Subcutaneous adipose tissue (tissue), 4 donors: ENCODE data around the gene CFAP100. TPM values are rescaled to one million over a fixed set of nuclear protein-coding genes. Genes with fewer than 3 reads are reported as not detected.

Source experiments
- total RNA-seq, 4 donors: library from RNA; depleted of rRNA; stranded (reverse); fragments of >200 nt; gene quantifications; one replicate each; pipeline ENCODE4 v1.1.0, GENCODE V29; 2016
- TF ChIP-seq, protein P1 (sequence below): fragments of 450-650 bp; IDR thresholded peaks from one replicate; pipeline ENCODE4 v1.5.1; 2016; ENCODE audit warnings: low read depth, mild to moderate bottlenecking, control low read depth, antibody characterized with exemption, moderate library complexity

The CFAP100 gene
- total RNA-seq, 4 donors from 2014 or later, result not detected

- TF ChIP-seq, protein P1, sequence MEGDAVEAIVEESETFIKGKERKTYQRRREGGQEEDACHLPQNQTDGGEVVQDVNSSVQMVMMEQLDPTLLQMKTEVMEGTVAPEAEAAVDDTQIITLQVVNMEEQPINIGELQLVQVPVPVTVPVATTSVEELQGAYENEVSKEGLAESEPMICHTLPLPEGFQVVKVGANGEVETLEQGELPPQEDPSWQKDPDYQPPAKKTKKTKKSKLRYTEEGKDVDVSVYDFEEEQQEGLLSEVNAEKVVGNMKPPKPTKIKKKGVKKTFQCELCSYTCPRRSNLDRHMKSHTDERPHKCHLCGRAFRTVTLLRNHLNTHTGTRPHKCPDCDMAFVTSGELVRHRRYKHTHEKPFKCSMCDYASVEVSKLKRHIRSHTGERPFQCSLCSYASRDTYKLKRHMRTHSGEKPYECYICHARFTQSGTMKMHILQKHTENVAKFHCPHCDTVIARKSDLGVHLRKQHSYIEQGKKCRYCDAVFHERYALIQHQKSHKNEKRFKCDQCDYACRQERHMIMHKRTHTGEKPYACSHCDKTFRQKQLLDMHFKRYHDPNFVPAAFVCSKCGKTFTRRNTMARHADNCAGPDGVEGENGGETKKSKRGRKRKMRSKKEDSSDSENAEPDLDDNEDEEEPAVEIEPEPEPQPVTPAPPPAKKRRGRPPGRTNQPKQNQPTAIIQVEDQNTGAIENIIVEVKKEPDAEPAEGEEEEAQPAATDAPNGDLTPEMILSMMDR, result no peak
Observed at GRCh38 chr3:126467611-126467955, 72.9 kb downstream of the CFAP100 start.

GRCh38 chr3:126468028-126468891 is 73.6 kb downstream of the CFAP100 start:
- TF ChIP-seq, protein P1, result no peak

GRCh38 chr3:126469479-126469878 is 74.8 kb downstream of the CFAP100 start:
- TF ChIP-seq, protein P1, result no peak

DNA sequence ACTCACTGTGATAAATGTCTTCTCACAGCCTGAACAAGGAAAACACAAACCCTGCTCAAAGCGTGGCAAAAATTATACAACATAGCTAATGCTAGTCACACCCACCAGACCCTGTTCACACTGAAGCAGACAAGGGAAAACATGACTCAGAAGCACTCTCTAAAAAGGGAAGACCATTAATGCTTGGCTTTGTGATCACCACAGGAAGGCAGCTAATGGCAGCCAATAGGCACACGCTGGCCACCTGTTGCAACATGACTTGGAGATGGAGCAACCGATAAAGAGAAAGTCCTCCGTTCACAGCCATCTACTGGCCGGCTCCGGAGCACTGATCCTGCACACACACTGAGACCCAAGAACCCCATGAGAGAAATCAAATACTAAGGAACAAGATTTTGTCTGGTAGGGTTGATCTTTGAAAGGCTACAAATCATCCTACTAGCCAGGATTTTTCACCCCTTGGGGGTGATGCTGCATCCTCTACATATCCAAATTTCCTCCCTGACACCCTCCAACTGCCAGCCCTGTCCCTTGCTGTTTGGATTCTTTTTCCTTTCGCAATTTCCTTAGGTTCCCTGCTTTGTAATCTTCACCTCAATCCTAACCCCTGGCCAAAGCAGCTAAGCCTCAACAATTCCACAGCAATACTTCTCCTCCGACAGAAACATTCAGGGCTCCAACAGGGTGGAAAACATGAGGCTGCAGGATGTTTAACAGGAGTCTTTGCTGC is 77.7 kb downstream of the CFAP100 start:
- TF ChIP-seq, protein P1, result no peak

DNA sequence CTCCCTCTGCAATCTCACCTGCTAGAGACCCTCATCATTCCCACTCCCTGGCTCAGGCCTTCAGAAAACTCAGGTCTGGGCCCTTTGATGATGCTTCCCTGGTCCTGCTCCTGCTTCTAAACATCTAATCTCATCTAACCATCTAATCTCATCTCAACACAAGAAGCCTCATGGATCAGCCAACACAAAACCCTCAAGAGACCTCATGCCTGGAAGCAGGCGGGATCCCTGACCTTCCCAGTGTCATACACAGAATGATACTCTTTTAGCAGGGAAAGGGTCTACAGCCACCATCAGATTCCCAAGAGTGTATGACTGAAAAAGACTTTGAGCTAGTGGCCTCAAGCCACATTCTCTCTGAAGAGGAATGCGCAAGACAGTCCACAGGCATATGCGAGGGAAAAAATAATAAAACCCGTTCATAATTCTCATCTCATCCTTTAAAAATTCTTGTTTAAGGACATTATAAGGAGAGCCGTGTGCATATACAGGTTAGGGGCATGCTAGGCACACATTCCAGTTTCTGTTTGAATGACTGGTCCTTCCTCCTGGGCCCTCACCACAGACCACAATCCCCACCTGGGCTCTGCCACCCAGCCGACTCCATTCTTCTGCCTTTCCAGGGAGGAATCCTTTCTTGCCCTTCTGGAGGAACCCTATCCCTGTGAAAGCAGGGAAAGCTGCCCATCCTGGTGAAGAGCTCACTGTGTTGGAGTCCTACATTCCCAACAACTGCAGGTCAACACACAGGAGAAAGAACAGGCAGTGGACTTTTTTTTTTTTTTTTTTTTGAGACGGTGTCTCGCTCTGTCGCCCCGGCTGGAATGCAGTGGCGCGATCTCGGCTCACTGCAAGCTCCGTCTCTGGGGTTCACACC is 78.8 kb downstream of the CFAP100 start:
- TF ChIP-seq, protein P1, result no peak

- TF ChIP-seq, protein P1, result no peak
Observed at GRCh38 chr3:126474498-126475412, 80.0 kb downstream of the CFAP100 start.
